Heart right ventricle (tissue), 16 donors: ENCODE data around the gene TSHZ3. TPM values are rescaled to one million over a fixed set of nuclear protein-coding genes. Genes with fewer than 3 reads are reported as not detected.
A peak's percentile ranks its signal among the peaks of the same experiment; 100 is the strongest.

Experiments
- ATAC-seq, 8 donors: fragments of 200-7000 bp; cut with Tn5 transposase; one replicate each; pipeline ENCODE4 v1.9.1; 2020; ENCODE audit warnings: mild to moderate bottlenecking in 8 of 8, moderate library complexity in 8 of 8, moderate number of reproducible peaks in 1 of 8
- DNase-seq, 2 donors: peaks; one replicate each; pipeline ENCODE4 v3.0.0-alpha.2; 2020
- H3K27ac ChIP-seq, 10 donors: fragments of 200-600 bp; sonication (generic) in 2 of 10; one replicate each; pipeline versions ENCODE4 v1.5.0 to v1.8.0; 2020 to 2022; ENCODE audit warnings: mild to moderate bottlenecking in 3 of 10
- H3K27me3 ChIP-seq, 7 donors: fragments of 200-600 bp; one replicate each; pipeline ENCODE4 v1.8.0; 2021 to 2022; ENCODE audit warnings: mild to moderate bottlenecking in 2 of 7
- H3K36me3 ChIP-seq, 9 donors: fragments of 200-600 bp; sonication (generic) in 1 of 9; one replicate each; pipeline versions ENCODE4 v1.5.0 to v1.8.0; 2020 to 2022; ENCODE audit warnings: mild to moderate bottlenecking in 2 of 9
- H3K4me1 ChIP-seq, 9 donors: fragments of 200-600 bp; sonication (generic) in 1 of 9; one replicate each; pipeline versions ENCODE4 v1.5.0 to v1.8.0; 2020 to 2022; ENCODE audit warnings: mild to moderate bottlenecking in 4 of 9
- H3K4me3 ChIP-seq, 10 donors: fragments of 200-600 bp; sonication (generic) in 2 of 10; one replicate each; pipeline versions ENCODE4 v1.5.0 to v1.8.0; 2020 to 2022; ENCODE audit warnings: mild to moderate bottlenecking in 7 of 10, moderate library complexity in 2 of 10
- H3K9me3 ChIP-seq, 11 donors: fragments of 200-600 bp in 10 of 11; sonication (generic) in 2 of 11; one replicate each; pipeline versions ENCODE4 v1.5.0 to v1.8.0; 2013 to 2022; ENCODE audit warnings: mild to moderate bottlenecking in 2 of 11, control low read depth in 1 of 11, moderate library complexity in 1 of 11
- CTCF ChIP-seq, 9 donors: fragments of 200-600 bp; sonication (generic) in 2 of 9; IDR thresholded peaks; one replicate each; pipeline versions ENCODE4 v1.5.0 to v1.8.0; 2021 to 2022; ENCODE audit warnings: antibody characterized with exemption in 9 of 9, mild to moderate bottlenecking in 5 of 9, moderate library complexity in 1 of 9
- WGBS, 2 donors: extraction: QIAGEN DNeasy Blood & Tissue Kit; methylation state at CpG; one replicate each; pipeline ENCODE4 v1.1.7; 2013; ENCODE audit warnings: inconsistent platforms in 1 of 2; 5-methylcytosine and 5-hydroxymethylcytosine counted together
- intact Hi-C, 10 donors: fragments of 100-400 bp; cut with DNase I; formaldehyde crosslinking; loops; one replicate each; pipeline versions ENCODE4 v1.11.1 to v1.14.2; 2022
- polyA plus RNA-seq, 2 donors: library from polyadenylated mRNA; stranded (reverse); fragments of 200-250 nt; gene quantifications; one replicate each; pipeline ENCODE4 v1.2.3, GENCODE V29; 2013
- total RNA-seq, 10 donors: library from RNA; stranded (reverse); fragmentation: NEBNext Ultra II Directional in 3 of 10; extraction: Animal tissue kit (Norgen Biotek cat#: 25700) in 3 of 10; gene quantifications; one replicate each; pipeline versions ENCODE4 v1.2.1 to v1.2.4, GENCODE V29; 2021 to 2023
- donor health status: Arrhythmogenic right ventricular cardiomyopathy.
- donor health status: ischemic (EF 13 %, LVEDD 7.1; RV severe dilation, severe dysfunction).
- donor health status: healthy with polysubstance abuse.
- donor health status: DM: no; HTN: yes; CAD: no.
- donor health status: DM: no; HTN: no; CAD: no.
- donor health status: ischemic (EF 25% LVEDD 6.9; RV normal size, moderate dysfunction).
- donor health status: ischemic (EF 25% LVEDD 5.7; RV mildly dilated, moderate dysfunction).
- donor health status: healthy.
- donor health status: DM: yes; HTN: yes; CAD: no.
- donor health status: Ischemic cardiomyopathy.
- donor health status: ischemic (EF 35%, LVEDD 5.7; RV mildly dilated, moderate dysfunction).
- donor health status: nonischemic (EF 11% LVEDD 7.7; RV severe dilation, severe dysfunction).
- donor health status: DM: yes; HTN: yes; CAD: no.
- donor health status: PGD.
- donor health status: ischemic (EF 29% LVEDD 5.4; RV normal size, mild dysfunction).
- donor health status: nonischemic (EF 23%, LVEDD 6.1; RV moderate dilation, normal function).

Gene TSHZ3
- total and polyA plus RNA-seq, 12 donors: 1.7 to 5.0 (median 3.1) TPM

GRCh38 chr19:31317570-31317969 lies 31.7 kb downstream of the TSHZ3 start:
- Histone ChIP-seq H3K4me3 (peak overlapping the region in 2 of 10 donors; percentile 10 to 34), H3K36me3 (peaks cover 0 to 11% (median 0%) of the 10 kb centered on the region in 9 donors), H3K27me3 (peaks cover 0 to 11% (median 0%) of the 10 kb centered on the region in 7 donors), H3K27ac (peak overlapping the region in 6 of 10 donors; percentile 9 to 83 (median 42)), H3K4me1 (peaks cover 12 to 53% (median 41%) of the 10 kb centered on the region in 9 donors), H3K9me3 (no peaks in the 10 kb centered on the region)
- TF ChIP-seq CTCF (IDR thresholded peaks at IDR 0.05): no peak
- DNase-seq (no peak), ATAC-seq (peak in 3 of 8 donors; percentile 8 to 19 (median 9))
- intact Hi-C loops: loop anchor here in 1 of 10 donors (5.0 kb wide), 1 partner anchor 135 kb away; no protein-coding TSS in a partner anchor
- 43 to 48% methylated on average over 11 of the region's 11 CpGs for whole genome bisulfite sequencing, 2 donors

DNA sequence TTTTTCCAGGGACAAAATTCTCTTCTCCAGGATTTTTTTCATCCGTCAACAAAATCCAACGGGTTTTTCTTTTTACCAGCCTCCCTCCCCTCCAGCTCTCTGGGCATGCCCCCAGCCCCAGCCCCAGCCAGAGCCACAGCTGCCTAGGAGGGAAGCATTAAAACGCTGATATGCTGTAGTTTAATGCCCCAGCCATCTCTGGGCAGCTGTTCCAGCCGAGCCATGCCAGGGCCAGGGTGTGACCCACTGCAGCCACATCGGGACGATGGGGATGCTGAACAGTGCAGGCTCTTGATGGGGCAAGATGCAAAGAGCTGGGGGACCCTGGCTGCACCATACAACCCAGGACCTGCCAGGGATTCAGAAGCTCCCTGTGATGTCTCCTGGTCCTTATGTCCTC lies 32.1 kb downstream of the TSHZ3 start:
- peaks cover 12 to 58% (median 45%) of the 10 kb centered on the region in 9 donors for H3K4me1 ChIP-seq

DNA sequence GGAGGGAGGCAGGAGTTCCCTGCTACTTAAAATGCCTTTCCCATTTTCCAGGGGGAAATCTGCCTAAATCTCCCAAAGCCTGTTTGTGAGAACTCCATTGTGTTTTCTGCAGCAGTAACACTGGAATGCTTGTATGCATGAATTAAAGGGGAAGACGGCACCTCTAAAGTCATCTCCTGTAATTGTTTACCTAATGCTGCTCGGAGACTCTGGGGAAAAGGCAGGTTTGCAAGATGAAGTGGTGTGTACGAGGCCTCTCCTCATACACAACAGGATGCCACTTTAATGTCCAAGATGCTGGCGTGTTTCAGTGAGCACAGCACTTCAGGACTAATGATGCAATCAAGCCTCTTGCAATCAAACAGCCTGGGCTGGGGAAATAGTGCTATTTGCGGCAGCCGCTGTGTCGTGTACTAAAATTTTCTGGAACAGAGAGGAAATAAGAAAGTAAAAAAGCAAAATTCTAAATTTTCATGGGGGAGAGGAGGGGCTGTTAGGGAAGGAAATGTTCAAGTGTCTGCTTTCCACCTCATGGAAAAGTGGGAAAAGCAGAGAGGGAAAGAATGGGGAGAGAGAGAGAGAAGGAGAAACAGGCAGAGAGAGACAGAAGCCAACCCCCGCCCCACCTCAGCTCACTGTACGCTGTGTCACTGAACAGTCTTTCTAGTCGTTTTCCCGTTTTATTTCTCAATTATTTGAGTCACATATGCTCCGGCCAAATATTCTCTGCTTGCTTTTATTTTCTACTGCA lies 32.9 kb downstream of the TSHZ3 start:
- Histone ChIP-seq H3K4me1 (peaks cover 12 to 65% (median 45%) of the 10 kb centered on the region in 9 donors), H3K27ac (peak overlapping the region in 8 of 10 donors; percentile 9 to 83 (median 40)), H3K4me3 (peak overlapping the region in 5 of 10 donors; percentile 4 to 34 (median 10)), H3K36me3 (peaks cover 0 to 11% (median 0%) of the 10 kb centered on the region in 9 donors), H3K9me3 (no peaks in the 10 kb centered on the region), H3K27me3 (peaks cover 0 to 11% (median 0%) of the 10 kb centered on the region in 7 donors)
- no peak for TF ChIP-seq CTCF (IDR thresholded peaks at IDR 0.05)
- WGBS, 2 donors: 41 to 43% methylated on average over 12 of the region's 12 CpGs
- peak in 1 of 2 donors; percentile 18 for DNase-seq
- ATAC-seq: peak; percentile 54 to 81 (median 72)
- intact Hi-C loops: loop anchor here in 1 of 10 donors (5.0 kb wide), 1 partner anchor 134 kb away; no protein-coding TSS in a partner anchor

More for the DNA sequence above, 32.1 kb downstream of the TSHZ3 start:
- peaks cover 0 to 11% (median 0%) of the 10 kb centered on the region in 9 donors for H3K36me3 ChIP-seq
- H3K9me3 ChIP-seq: no peaks in the 10 kb centered on the region
- H3K27ac ChIP-seq: peak overlapping the region in 7 of 10 donors; percentile 9 to 83 (median 41)
- intact Hi-C loops: loop anchor here in 1 of 10 donors (5.0 kb wide), 1 partner anchor 135 kb away; no protein-coding TSS in a partner anchor
- ATAC-seq (peak in 4 of 8 donors; percentile 6 to 23 (median 14)), DNase-seq (no peak)
- TF ChIP-seq CTCF (IDR thresholded peaks at IDR 0.05): no peak
- peaks cover 0 to 11% (median 0%) of the 10 kb centered on the region in 7 donors for H3K27me3 ChIP-seq
- WGBS, 2 donors: 56% methylated on average over 6 of the region's 6 CpGs
- peak overlapping the region in 5 of 10 donors; percentile 4 to 34 (median 10) for H3K4me3 ChIP-seq

GRCh38 chr19:31315652-31316051 lies 33.6 kb downstream of the TSHZ3 start:
- Histone ChIP-seq H3K4me1 (peaks cover 12 to 66% (median 45%) of the 10 kb centered on the region in 9 donors), H3K4me3 (peak overlapping the region in 1 of 10 donors; percentile 34), H3K27me3 (peaks cover 0 to 11% (median 0%) of the 10 kb centered on the region in 7 donors), H3K9me3 (no peaks in the 10 kb centered on the region), H3K36me3 (peaks cover 0 to 4% (median 0%) of the 10 kb centered on the region in 9 donors), H3K27ac (peak overlapping the region in 6 of 10 donors; percentile 4 to 83 (median 44))
- DNase-seq (no peak), ATAC-seq (no peak)
- no peak for TF ChIP-seq CTCF (IDR thresholded peaks at IDR 0.05)
- intact Hi-C loops: loop anchor here in 1 of 10 donors (5.0 kb wide), 1 partner anchor 133 kb away; no protein-coding TSS in a partner anchor
- 59 to 61% methylated on average over 5 of the region's 5 CpGs for WGBS, 2 donors
